Limb (tissue), 2 donors: Measurements from ENCODE around the gene FKBP2.

Experiments
- DNase-seq, 2 donors: peaks; one replicate each; pipeline ENCODE4 v3.0.0-alpha.2; 2016; ENCODE audit errors: extremely low spot score in 2 of 2

Gene FKBP2

DNA sequence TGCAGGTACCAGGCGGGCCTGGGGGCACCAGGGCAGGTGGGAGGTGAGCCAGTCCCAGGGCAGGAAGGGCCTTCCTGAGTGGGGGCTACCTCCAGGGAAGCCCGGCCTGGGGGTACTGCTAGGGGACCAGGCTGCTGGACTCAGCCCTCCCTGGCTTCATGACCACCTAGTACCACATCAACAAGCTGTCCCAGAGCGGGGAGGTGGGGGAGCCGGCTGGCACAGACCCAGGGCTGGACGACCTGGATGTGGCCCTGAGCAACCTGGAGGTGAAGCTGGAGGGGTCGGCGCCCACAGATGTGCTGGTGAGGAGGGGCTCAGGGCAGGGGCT is 21.6 kb upstream of the FKBP2 start:
- peak in 1 of 2 donors; percentile 30 for DNase-seq

- no peak for DNase-seq
Measured at GRCh38 chr11:64219755-64220154, 21.1 kb upstream of the FKBP2 start.

DNA sequence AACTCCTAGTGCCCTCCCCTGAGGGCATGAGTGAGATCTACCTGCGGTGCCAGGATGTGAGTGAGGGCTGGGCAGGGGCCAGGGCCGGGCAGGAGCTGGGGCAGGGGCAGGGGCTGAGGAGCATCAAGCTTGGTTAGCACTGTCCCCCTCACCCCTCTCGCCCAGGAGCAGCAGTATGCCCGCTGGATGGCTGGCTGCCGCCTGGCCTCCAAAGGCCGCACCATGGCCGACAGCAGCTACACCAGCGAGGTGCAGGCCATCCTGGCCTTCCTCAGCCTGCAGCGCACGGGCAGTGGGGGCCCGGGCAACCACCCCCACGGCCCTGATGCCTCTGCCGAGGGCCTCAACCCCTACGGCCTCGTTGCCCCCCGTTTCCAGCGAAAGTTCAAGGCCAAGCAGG is 20.6 kb upstream of the FKBP2 start:
- DNase-seq = no peak

DNA sequence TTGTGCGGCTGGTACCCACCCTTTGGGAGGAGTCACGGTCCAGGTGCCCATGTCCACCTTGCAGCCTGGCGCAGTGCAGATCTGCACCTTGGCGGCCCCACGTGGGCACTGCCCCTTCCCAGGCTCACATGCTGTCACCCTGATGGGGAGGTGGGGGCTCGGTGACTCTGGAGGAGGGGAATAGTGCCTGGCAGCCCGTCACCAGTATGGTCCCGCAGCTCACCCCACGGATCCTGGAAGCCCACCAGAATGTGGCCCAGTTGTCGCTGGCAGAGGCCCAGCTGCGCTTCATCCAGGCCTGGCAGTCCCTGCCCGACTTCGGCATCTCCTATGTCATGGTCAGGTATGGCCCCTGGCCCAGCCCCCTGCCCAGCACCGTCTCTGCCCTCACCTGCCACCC is 20.1 kb upstream of the FKBP2 start:
- no peak for DNase-seq

GRCh38 chr11:64222651-64223000 is 18.3 kb upstream of the FKBP2 start:
- DNase-seq = no peak

DNA sequence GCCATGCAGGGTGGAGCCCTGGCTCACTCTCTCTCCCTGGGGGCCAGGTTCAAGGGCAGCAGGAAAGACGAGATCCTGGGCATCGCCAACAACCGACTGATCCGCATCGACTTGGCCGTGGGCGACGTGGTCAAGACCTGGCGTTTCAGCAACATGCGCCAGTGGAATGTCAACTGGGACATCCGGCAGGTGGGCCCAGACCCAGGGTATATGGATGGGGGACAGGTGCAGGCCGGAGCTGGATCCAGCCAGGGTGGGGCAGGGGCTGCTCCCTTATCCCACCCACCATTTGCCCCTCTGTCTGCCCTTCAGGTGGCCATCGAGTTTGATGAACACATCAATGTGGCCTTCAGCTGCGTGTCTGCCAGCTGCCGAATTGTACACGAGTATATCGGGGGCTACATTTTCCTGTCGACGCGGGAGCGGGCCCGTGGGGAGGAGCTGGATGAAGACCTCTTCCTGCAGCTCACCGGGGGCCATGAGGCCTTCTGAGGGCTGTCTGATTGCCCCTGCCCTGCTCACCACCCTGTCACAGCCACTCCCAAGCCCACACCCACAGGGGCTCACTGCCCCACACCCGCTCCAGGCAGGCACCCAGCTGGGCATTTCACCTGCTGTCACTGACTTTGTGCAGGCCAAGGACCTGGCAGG is 17.8 kb upstream of the FKBP2 start:
- peak in 1 of 2 donors; percentile 38 for DNase-seq

GRCh38 chr11:64224151-64224890 is 16.6 kb upstream of the FKBP2 start:
- DNase-seq = no peak

DNA sequence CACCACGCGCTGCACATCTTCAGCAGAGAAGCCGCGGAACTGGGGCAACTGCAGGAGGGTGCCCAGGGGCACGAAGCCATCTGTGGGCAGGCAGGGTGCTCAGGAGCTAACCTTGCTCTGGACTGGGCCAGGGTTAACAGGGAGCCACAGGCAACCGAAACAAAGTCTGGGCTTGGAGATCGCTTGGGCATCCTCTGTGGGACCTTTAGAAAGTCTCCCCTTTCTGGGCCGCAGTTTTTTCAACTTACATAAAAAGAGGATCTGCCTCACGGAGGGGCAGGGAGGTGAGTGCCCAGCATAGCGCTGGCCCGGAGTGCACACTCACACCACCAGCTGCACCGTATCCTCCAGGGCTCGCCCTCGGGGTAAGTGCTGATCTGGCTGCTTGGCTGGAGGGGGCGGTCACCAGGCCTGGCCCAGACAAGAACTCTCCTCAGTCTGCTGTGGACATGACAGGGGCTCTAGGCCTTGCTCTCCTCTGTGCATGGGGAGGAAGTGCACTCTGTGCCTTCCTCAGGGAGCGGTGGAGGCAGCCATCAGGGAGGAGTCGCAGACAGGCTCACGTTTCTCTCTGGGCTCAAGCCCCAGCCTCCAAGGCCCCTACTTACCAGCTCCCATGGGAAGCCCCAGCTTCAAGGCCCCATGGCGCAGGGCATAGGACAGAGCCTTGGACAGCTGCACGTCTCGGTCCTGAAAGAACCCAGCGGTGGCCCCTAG is 15.8 kb upstream of the FKBP2 start:
- peak in 1 of 2 donors; percentile 36 for DNase-seq

- peak; percentile 84 to 95 for DNase-seq
Measured at GRCh38 chr11:64225608-64226506, 15.0 kb upstream of the FKBP2 start, which contains the start of the genes NUDT22 and TRPT1. TSS of gene NUDT22 (plus strand) at chr11:64226274. CDS start at chr11:64226653, 379 bp downstream. TSS of gene TRPT1 (minus strand) at chr11:64226186. CDS start at chr11:64225860, 326 bp downstream.

GRCh38 chr11:64226507-64227051 is 14.3 kb upstream of the FKBP2 start:
- DNase-seq = no peak

- no peak for DNase-seq
Measured at GRCh38 chr11:64227405-64227956, 13.4 kb upstream of the FKBP2 start.

DNA sequence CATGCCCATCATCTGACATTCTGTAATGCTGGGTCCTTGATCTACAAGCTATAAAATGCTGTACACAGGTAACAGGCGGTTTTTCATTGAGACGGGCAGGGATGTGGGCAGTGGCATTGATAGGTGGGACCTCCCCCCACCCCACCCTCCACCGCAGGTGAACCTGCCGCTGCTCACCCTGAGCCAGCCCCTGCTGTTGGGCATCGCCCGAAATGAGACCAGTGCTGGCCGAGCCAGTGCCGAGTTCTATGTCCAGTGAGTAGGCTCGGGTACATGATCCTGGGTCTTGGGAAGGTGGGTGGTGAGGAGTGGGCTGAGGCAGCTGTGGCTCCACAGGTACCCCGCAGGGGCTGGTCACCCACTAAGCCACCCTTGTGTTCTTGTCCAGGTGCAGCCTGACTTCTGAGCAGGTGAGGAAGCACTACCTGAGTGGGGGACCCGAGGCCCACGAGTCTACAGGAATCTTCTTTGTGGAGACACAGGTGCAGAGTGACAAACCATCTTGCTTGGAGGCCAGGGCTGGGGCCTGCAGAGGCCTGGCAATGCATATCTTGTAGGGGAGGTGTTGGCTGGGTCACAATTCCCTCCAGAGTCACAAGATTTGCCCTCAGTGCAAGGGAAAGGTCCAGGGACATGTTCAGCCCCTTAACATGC is 11.7 kb upstream of the FKBP2 start:
- no peak for DNase-seq

DNA sequence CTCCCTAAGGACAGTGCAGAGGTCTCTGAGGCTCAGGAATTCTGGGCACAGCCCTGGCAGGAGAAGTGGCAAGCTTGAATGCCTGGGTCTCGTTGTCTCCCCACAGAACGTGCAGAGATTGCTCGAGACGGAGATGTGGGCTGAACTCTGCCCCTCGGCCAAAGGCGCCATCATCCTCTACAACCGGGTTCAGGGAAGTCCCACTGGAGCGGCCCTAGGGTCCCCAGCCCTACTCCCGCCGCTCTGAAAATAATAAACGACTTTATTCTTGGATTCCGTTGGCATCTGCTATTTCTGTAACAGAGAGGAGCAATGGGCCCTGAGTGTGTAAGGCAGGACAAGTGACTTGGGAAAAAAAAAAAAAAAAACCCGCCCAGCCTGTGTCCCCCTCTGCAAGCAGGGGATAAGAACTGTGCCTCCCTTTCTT is 11.1 kb upstream of the FKBP2 start:
- DNase-seq = no peak

- peak; percentile 90 to 94 for DNase-seq
Measured at GRCh38 chr11:64230171-64230984, 10.5 kb upstream of the FKBP2 start, which contains the start of gene DNAJC4. TSS of gene DNAJC4 (plus strand) at chr11:64230548. CDS start at chr11:64230855, 307 bp downstream.

DNA sequence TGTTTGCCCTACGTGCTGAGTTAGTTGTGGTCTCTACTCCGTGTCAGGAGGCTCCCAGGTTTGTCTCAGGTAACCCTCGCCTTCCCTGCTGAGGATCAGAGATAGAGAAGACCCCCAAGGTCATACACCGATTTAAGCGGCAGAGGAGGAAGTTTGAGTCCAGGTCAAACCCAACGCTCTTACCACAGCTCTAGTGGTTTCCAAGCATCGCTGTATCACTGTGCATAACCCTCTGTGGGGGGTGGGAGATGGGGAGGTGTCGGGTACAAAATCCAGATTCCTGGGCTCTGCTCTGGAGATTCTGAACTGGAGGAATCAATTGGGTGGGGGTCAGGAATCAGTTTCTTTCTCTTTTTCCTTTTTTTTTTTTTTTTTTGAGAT is 9.9 kb upstream of the FKBP2 start:
- DNase-seq = no peak

- no peak for DNase-seq
Measured at GRCh38 chr11:64231546-64231945, 9.3 kb upstream of the FKBP2 start.

- DNase-seq = no peak
Measured at GRCh38 chr11:64232182-64232966, 8.5 kb upstream of the FKBP2 start.

GRCh38 chr11:64232967-64233315 is 8.0 kb upstream of the FKBP2 start:
- DNase-seq = no peak
